Measurements from ENCODE around the gene PARVG. TPM values are rescaled to one million over a fixed set of nuclear protein-coding genes. Genes with fewer than 3 reads are reported as not detected.

Gene PARVG
- polyA plus RNA-seq, 2 of the 4 experiments (the other 2 are of a cell fraction): not detected

DNA sequence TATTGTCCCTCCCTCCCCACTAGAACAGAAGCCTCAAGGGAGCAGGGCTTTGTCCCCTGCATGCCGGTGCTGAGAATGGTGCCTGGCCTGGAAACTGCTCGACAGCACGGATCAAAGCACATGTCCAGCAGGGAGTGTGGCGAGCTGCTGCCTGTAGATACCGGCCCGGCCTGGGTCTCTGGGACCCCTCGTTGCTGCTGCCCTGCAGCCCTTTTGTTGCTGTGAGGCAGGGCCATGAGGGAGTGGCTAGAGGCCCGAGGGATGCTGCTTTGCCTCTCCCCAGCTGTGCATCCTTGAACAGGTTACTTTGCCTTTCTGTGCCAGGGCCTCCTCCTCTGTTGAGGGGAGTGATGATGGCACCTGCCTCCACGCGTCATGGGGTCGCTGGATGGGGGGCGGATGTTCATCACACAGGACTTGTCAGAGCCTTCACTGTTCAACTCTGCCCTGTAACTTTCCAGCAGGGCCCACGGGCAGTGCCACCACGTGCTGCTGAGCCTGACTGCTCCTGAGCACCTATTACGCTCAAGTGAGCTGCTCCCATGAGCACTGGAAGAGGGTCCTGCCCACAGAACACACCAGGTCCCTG lies 15.3 kb upstream of the PARVG start (continued):
- no peak for TF ChIP-seq MYC (IDR thresholded peaks at IDR 0.05; ENCODE audit: borderline replicate concordance, low read length)

GRCh38 chr22:44166498-44167276 lies 14.0 kb upstream of the PARVG start:
- ATAC-seq: no peak
- CTCF ChIA-PET: interaction anchor here (0.8 kb wide), 1 partner anchor 174 kb away, joined by 3 read pairs; no protein-coding TSS in a partner anchor
- FAIRE-seq: no peak
- Histone ChIP-seq H3K4me1 (no peaks in the 10 kb centered on the region), H3K27ac (no peak overlapping the region), H3K4me3 (no peak overlapping the region), H3K9me3 (no peaks in the 10 kb centered on the region), H3K4me2 (no peak overlapping the region)
- WGBS (ENCODE audit: missing lambda C conversion rate): 92% methylated on average over 10 of the region's 20 CpGs
- no peak for TF ChIP-seq PHF8 (IDR thresholded peaks at IDR 0.05; ENCODE audit: borderline replicate concordance, low read depth)
- TF ChIP-seq NFE2L2 (conservative IDR thresholded peaks at IDR 0.05; ENCODE audit: low read length): no peak
- TF ChIP-seq, protein P1, sequence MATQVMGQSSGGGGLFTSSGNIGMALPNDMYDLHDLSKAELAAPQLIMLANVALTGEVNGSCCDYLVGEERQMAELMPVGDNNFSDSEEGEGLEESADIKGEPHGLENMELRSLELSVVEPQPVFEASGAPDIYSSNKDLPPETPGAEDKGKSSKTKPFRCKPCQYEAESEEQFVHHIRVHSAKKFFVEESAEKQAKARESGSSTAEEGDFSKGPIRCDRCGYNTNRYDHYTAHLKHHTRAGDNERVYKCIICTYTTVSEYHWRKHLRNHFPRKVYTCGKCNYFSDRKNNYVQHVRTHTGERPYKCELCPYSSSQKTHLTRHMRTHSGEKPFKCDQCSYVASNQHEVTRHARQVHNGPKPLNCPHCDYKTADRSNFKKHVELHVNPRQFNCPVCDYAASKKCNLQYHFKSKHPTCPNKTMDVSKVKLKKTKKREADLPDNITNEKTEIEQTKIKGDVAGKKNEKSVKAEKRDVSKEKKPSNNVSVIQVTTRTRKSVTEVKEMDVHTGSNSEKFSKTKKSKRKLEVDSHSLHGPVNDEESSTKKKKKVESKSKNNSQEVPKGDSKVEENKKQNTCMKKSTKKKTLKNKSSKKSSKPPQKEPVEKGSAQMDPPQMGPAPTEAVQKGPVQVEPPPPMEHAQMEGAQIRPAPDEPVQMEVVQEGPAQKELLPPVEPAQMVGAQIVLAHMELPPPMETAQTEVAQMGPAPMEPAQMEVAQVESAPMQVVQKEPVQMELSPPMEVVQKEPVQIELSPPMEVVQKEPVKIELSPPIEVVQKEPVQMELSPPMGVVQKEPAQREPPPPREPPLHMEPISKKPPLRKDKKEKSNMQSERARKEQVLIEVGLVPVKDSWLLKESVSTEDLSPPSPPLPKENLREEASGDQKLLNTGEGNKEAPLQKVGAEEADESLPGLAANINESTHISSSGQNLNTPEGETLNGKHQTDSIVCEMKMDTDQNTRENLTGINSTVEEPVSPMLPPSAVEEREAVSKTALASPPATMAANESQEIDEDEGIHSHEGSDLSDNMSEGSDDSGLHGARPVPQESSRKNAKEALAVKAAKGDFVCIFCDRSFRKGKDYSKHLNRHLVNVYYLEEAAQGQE (IDR thresholded peaks at IDR 0.05): no peak
- TF ChIP-seq FOSB (CRISPR knock-in tag; IDR thresholded peaks at IDR 0.05): no peak
- no peak for TF ChIP-seq SREBF2 (IDR thresholded peaks at IDR 0.05)
- TF ChIP-seq TP53 (CRISPR knock-in tag; IDR thresholded peaks at IDR 0.05): no peak
- TF ChIP-seq MAFK (IDR thresholded peaks at IDR 0.05; ENCODE audit: partially characterized antibody): no peak
- no peak for TF ChIP-seq BCL3 (IDR thresholded peaks at IDR 0.05)
- no peak for TF ChIP-seq NPAS2 (CRISPR knock-in tag; IDR thresholded peaks at IDR 0.05; ENCODE audit: borderline replicate concordance)
- TF ChIP-seq HDAC2 (IDR thresholded peaks at IDR 0.05): no peak
- no peak for TF ChIP-seq NR3C1 (IDR thresholded peaks at IDR 0.05)
- POLR2A ChIA-PET: no interaction called here
- DNase-seq (ENCODE audit: low read depth in 1 of 2, low spot score in 1 of 2): no peak

DNA sequence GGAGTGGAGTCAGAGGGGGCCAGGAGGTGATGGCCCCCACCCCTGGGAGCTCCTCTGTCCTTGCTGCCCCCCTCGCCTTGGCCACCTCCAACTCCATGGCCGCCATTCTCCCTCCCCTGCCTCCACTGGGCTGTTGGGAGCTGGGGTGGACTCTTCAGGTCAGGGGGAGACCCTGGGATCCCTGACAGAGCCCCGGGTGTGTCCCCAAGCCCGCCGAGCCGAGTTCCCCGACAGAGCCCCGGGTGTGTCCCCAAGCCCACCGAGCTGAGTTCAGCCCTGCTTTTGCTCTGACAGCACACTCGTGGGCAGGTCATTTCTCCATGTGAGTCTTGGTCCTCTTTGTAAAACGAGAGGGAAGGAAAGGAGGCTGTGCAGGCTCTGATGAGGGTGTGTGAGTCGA lies 13.2 kb upstream of the PARVG start:
- Histone ChIP-seq H3K27ac (no peak overlapping the region), H3K4me3 (no peak overlapping the region), H3K4me1 (no peaks in the 10 kb centered on the region), H3K4me2 (no peak overlapping the region), H3K9me3 (no peaks in the 10 kb centered on the region)
- TF ChIP-seq, protein P2, sequence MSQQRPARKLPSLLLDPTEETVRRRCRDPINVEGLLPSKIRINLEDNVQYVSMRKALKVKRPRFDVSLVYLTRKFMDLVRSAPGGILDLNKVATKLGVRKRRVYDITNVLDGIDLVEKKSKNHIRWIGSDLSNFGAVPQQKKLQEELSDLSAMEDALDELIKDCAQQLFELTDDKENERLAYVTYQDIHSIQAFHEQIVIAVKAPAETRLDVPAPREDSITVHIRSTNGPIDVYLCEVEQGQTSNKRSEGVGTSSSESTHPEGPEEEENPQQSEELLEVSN (IDR thresholded peaks at IDR 0.05; ENCODE audit: borderline replicate concordance, low read depth): no peak
- TF ChIP-seq HOXB13 (CRISPR knock-in tag; IDR thresholded peaks at IDR 0.05; ENCODE audit: low read depth): no peak
- TF ChIP-seq RCOR1 (IDR thresholded peaks at IDR 0.05; ENCODE audit: low read depth, low read length): no peak
- TF ChIP-seq NFE2L2 (conservative IDR thresholded peaks at IDR 0.05; ENCODE audit: low read length): no peak
- TF ChIP-seq SREBF2 (IDR thresholded peaks at IDR 0.05): no peak
- TF ChIP-seq KDM5A (IDR thresholded peaks at IDR 0.05): no peak
- no peak for TF ChIP-seq HEYL (CRISPR knock-in tag; IDR thresholded peaks at IDR 0.05)
- TF ChIP-seq FOSL2 (IDR thresholded peaks at IDR 0.05): no peak
- TF ChIP-seq FOSL2 (CRISPR knock-in tag; IDR thresholded peaks at IDR 0.05): no peak
- no peak for TF ChIP-seq ATOH8 (CRISPR knock-in tag; IDR thresholded peaks at IDR 0.05; ENCODE audit: low read depth)
- TF ChIP-seq HOXA7 (CRISPR knock-in tag; IDR thresholded peaks at IDR 0.05): no peak
- no peak for TF ChIP-seq CHD2 (IDR thresholded peaks at IDR 0.05; ENCODE audit: low read length, partially characterized antibody)
- TF ChIP-seq EHF (CRISPR knock-in tag; IDR thresholded peaks at IDR 0.05): no peak
- no peak for FAIRE-seq
- ChIA-PET CTCF (interaction anchor here (0.8 kb wide), 1 partner anchor 174 kb away, joined by 3 read pairs; no protein-coding TSS in a partner anchor), POLR2A (no interaction called here)
- 51% methylated on average over 3 of the region's 12 CpGs for WGBS (ENCODE audit: missing lambda C conversion rate)
- ATAC-seq: no peak
- DNase-seq (ENCODE audit: low read depth in 1 of 2, low spot score in 1 of 2): no peak

Measured in A549 (cell line).